KBM-7 (cell line): ENCODE measurements around the gene ZNF134.

Source experiments
- DNase-seq: peaks from one replicate; pipeline ENCODE4 v3.0.0-alpha.2; 2015
- in situ Hi-C: fragments of 300-500 bp; cut with MboI; formaldehyde crosslinking; loops from 2 replicates; pipeline ENCODE4 v1.14.3; 2020; ENCODE audit warnings: low sequenced_read_pairs, low pct_unique_long_range_greater_than_20kb, mixed read lengths

ZNF134 gene

DNA sequence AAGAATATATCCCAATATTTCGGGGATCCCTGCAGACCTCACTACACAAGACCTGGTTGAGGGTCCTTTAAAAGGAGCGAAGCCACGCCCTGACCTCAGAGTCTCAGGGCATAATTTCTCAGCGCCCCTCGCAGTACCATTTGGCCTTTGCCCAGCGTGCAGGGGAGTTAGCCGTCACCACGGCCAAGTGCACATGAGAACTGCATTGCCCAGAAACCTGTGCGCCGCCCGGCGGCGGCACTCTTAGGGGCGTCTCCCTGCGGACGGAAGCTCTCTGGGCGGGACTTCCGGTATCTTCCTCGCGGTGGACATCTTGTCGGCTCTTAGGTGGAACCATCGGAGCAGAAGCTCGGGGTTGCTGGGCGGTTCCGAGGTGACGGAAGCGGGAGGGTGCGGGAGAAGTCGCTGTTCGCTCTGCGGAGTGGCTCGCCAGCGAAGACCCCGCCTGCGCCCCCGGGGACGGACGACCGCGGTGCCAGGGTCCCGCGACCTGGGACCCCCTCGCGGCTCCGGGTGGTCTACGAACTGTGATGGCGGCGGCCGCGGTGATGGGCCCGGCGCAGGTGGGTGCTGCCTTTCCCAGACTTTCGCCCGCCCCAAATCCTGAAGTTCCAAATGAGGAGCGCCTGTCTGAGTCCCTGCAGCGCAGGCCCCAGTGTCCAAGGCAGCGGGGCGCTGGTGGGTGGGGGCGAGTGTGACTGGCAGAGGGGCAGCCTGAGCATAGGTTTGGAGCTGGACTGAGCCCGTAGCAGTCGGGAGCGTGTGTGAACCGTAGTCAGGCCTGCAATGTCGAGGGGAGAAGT lies at the start of gene ZNF134:
Gene ZNF134 (plus strand): TSS at position 302 of the 803 bp plus-strand sequence. CDS start 5,227 bp downstream, outside the sequence.
- in situ Hi-C loops = no loop called here
- DNase-seq = peak; percentile 92

DNA sequence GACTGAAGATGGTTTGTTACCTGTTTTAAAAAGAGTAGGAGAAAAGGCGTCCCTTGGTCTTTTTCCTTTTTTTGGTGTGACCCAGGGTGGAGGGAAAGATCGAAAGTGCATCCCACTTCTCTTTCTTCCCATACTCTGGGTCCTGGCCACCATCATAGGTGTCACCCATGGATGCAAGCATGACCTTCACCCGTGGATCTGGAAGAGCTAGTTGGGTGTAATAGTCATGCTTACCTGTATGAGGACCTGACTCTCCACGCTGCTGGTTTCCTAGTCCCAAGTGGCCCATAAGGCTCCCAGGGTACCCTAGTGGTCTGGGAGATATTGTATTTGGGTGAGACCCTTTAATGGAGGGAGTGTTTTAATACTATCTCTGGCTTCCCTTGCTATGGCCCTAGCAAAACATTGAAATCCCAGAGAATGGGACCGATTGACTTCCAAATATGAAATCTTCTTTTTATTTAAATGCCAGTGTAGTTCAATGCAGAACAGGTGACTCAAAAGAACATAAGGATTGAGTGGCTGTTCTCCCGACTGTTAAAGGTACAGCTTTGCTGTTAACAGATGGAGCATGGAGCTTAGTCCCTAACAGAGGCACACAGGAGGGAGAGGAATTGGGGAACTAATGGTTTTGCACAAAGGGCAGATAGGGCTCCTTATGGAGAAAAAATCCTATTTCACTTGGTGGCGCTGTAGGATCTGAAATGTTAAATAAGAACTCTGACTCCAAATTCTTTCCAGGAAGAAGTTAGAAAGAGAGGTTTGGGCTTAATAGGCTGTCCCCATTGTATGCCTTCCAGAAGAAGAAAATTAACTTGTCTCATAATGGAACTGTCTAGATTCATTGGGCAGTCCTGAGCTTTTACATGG lies 47.4 kb upstream of the ZNF134 start:
- in situ Hi-C loops = no loop called here
- peak; percentile 34 for DNase-seq

DNA sequence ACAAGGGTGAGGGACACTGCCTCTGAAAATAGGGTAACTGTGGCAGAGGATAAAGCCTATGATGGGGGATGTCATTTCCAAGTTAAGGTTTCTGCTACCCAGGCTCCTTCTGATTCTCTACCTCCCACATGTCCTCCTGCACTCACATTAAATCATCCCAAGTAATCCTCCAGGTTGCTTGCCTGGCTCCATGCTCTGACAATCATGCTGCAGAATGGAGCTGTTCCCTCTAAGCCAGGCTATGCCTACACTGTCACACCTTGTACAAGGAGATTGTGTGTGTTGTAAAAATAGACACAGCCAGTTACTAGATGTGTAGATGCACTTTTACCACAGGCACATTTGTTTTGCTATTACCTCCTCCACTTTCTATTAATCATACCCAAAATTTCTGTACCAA lies 43.3 kb upstream of the ZNF134 start:
- in situ Hi-C loops = no loop called here

DNA sequence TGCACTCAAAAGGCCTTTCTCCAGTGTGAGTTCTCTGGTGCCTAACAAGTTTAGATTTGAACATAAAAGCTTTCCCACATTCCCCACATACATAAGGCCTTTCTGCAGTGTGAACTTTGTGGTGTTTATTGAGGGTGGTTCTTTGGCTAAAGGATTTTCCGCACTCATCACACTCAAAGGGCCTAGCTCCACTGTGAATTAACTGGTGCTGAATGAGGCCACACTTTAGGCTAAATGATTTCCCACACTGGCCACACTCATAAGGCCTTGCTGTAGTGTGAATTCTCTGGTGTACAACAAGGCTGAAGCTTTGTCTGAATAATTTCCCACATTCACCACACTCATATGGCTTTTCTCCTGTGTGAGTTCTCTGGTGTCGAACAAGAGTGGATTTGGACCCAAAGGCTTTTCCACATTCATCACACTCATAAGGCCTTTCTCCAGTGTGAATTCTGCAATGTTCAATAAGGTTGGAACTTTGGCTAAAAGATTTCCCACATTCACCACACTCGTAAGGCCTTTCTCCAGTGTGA lies 41.6 kb upstream of the ZNF134 start:
- DNase-seq = no peak
- in situ Hi-C loops = no loop called here

More for the DNA sequence above, 43.3 kb upstream of the ZNF134 start:
- DNase-seq = no peak

DNA sequence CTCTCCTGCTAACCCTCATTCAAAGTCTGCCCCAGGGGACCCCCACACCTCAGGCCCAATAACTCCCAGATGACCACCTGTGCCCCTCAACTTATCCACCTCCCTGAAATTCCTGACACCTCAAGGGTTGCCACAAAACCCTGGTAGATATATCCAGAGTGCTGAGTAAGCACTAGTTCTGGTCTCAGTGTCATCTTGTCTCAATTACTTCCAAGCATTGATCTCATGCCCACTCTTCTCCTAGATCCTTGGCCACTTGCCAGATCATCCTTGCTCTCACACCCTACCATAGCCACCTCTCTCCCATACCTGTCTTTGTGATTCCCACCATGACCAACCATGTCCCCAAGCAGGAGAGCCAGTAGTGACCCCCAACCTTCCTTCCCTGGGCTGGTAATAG lies 37.4 kb upstream of the ZNF134 start:
- no peak for DNase-seq
- in situ Hi-C loops = no loop called here

DNA sequence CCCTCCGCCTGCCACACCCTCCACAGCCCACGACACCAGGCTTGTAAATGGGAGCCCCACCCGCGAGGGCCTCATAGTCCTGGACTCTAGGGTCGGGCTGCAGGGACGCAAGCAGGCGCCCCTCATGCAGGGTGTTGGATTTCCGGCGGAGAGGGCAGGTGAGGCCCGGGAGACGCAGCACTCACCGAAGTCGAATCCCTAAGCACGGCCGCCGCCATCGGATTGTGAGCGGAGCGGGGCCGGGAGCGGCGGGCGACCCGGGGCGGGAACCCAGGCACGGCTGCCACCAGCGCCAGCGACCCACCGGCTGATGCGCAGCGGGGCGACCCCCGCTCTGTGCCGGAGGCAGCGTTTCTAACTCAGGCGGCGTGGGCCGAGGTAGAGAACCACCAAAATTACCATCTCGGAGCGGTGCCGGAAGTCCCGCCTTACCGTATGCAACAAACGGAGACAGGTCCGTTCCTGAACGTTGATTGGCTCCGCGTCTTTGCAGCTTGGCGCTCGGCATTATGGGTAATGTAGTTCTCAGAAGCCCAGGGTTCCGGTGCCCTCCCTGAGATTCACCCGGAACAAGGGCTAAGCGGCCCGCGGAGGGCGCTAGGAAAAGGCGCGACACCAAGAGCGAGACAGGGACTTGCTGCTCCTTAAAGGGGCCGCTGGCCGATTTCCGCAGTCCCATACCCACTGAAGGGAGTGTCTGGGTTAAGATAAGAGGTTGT lies 35.4 kb upstream of the ZNF134 start, which contains the start of gene ZNF416:
Gene ZNF416 (minus strand): TSS at position 425 of the 719 bp plus-strand sequence. CDS start 207 bp downstream, at position 218.
- peak; percentile 98 for DNase-seq
- in situ Hi-C loops = no loop called here

DNA sequence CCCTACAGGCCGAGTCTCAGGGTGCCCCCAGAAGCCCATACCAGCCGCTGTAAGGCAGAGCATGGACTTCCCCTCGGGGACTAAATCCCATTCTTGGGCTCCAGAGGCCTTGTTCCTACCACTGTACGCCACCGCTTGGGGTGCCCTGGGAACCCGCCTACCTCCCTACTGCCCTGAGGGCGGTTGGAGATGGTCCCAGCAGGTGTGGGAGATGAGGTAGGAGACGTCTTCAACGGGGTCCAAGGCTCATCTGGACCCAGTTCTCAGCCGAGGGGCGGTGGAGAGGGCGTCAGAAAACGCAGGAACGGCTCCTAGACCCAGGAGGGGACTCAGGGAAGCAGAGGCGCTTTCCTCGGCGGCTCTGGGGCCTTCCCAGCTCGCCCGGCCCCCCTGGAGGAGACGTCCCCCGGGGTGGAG lies 30.9 kb upstream of the ZNF134 start:
- no peak for DNase-seq
- in situ Hi-C loops = no loop called here

DNA sequence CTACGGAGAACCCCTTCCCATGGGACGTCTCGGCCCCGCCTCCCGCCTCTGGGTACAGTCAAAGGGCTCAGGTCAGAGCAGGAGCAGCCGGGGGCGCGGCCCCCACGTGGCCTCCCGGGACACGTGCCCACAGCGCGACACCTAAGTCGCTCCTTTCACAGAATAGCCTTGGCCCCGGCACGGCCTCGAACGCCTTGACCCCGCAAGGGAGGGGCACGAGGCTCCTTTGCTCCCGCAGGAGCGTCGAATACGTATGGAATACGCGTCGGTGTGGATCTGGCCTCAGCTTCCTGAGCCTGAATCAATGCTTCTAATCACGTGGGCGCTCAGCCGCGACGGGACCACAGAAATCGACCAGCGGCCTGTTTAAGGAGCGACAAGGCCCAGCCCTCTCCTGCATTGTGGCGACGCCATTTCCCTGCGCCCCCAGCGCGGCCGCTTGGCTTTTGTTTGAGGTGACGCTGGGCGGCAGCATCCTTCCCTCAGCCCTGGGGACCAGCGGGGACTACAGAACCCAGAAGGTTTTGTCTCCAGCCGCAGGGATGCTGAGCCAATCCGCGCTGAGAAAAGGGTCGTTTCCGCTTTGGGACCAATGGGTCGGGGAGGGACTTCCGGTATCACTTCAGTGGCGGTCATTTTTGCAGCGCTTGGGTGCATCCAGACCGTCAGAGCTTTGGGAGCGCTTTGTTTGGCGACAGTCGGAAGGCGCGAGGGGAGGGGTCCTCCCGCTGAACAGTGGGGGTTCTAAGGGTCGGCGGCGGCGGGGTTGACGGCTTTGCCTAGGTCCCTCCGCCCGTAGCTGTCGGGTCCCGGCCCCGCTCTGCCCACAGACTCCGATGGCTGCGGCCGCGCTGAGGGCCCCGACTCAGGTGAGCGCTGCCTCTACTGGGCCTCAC lies 30.3 kb upstream of the ZNF134 start, which contains the start of gene ZIK1:
Gene ZIK1 (plus strand): TSS at position 625 of the 896 bp plus-strand sequence. CDS start 212 bp downstream, at position 837.
- in situ Hi-C loops = no loop called here
- no peak for DNase-seq

DNA sequence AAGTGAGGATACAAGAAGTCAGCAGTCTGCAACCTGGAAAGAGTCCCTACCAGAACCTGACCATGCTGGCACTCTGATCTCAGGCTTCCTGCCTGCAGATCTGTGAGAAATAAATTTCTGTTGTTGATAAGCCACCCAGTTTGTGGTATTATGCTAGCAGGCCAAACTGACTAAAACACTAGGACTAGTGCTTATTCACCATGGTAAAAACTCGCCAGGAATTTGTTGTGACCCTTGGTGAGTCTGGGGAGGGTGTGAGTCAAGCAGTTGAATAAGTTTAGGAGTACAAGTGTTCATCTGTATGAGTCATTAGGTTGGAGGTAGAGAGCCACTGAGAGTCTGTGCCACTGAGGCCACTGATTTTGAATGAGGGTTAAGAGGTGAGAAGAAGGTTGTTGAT lies 26.5 kb upstream of the ZNF134 start:
- in situ Hi-C loops = no loop called here
- DNase-seq = no peak

DNA sequence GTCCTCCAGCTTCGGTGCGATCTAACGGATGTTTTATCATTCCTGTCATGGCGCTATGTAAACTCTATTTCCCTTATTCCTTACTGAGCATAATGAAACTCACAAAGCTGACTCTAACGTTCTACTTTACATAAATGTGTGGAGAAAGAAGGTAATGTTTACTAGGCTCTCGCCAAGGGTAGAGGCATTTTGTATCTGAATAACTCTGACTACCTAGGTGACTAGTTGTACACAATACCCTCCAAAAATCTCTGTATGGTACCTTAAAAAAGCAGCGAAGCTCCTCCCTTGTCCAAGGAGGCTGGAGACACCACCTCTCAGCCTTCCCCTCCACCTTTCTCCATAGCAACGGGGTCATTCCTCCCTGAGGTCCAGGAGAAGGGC lies 14.7 kb upstream of the ZNF134 start:
- no peak for DNase-seq
- in situ Hi-C loops = no loop called here

DNA sequence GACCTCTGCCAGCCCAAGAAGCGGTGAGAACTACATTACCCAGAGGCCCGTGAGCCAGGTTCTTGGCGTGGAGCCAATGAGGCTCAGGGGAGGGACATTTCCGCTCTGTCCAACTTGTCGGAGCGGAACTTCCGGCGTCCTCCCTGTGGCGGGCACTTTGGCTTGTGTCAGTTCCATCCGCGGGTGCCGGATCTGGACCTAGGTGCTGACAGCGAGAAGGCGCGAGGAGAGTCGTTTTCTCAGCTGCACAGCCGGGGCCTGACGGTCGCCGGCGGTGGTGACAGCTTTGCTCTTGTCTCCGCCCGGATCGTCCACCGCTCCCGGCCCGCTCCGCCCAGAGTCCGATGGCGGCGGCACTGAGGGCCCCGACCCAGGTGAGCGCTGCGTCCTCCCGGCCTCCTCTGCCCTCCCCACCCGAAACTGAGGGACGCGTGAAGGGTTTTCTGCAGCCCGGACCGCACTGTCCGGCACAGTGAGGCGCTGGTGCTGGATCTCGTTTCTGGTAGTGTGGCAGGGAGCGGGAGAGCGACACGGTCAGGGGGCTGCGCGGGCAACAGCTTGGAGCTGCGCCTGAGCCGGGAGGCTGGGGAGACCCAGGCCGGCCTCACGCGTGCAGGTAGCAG lies 14.2 kb upstream of the ZNF134 start, which contains the start of gene ZNF530:
Gene ZNF530 (plus strand): TSS at position 125 of the 623 bp plus-strand sequence. CDS start 4,461 bp downstream, outside the sequence.
- in situ Hi-C loops = no loop called here
- peak; percentile 91 for DNase-seq

DNA sequence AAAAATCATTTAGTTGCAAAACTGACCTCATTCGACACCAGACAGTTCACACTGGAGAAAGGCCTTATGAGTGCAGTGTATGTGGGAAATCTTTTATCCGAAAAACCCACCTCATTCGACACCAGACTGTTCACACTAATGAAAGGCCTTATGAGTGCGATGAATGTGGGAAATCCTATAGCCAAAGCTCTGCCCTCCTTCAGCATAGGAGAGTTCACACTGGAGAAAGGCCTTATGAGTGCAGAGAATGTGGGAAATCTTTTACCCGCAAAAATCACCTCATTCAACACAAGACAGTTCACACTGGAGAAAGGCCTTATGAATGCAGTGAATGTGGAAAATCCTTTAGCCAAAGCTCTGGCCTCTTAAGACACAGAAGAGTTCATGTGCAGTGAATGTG lies 7.1 kb upstream of the ZNF134 start:
- DNase-seq = no peak
- in situ Hi-C loops = no loop called here

DNA sequence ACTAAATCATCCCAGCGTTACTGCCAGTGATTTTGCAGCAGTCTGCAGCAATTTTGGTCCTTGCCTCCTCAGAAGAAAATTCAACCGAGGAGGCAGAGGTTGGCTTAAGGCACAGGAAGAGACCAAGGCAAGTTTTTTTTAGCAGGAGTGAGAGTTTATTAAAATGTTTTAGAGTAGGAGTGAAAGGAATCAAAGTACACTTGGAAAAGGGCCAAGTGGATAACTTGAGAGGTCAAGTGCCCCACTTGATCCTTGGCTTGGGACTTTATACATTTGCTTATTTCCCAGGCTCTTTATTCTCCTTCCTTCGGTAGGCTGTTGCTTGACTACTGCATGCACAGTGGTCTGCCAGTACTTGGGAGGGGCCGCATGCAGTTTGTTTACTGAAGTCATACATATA lies 2.9 kb upstream of the ZNF134 start:
- DNase-seq = no peak
- in situ Hi-C loops = no loop called here

DNA sequence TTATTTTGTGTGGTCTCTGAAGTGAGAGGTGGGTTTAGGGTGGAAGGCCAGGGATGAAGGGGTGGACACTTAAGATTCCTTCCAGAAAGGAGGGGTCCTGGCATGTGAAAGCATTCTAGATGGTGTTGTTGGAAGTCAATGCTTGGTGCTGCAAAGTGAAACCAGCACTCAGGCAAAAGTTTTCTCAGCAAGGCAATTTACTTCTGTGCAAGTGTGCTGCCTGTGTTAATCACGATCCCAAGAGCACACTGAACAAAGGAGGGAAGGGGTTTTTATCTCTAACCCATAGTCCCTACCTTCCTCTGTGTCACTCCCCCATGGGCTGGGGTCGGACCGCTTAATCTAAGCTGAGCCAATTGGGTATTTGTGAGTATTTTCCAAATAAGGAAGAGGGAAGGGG lies 1.3 kb downstream of the ZNF134 start:
- in situ Hi-C loops = no loop called here
- no peak for DNase-seq

DNA sequence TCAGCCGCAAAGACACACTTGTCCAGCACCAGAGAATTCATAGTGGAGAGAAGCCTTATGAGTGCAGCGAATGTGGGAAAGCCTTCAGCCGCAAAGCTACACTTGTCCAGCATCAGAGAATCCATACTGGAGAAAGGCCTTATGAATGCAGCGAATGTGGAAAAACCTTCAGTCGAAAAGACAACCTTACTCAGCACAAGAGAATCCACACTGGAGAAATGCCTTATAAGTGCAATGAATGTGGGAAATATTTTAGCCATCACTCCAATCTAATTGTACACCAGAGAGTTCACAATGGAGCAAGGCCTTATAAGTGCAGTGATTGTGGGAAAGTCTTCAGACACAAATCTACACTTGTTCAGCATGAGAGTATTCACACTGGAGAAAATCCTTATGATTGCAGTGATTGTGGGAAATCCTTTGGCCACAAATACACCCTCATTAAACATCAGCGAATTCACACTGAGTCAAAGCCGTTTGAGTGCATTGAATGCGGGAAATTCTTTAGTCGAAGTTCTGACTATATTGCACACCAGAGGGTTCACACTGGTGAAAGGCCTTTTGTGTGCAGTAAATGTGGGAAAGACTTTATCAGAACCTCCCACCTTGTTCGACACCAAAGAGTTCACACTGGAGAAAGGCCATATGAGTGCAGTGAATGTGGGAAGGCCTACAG lies 6.8 kb downstream of the ZNF134 start:
- peak; percentile 27 for DNase-seq
- in situ Hi-C loops = no loop called here

DNA sequence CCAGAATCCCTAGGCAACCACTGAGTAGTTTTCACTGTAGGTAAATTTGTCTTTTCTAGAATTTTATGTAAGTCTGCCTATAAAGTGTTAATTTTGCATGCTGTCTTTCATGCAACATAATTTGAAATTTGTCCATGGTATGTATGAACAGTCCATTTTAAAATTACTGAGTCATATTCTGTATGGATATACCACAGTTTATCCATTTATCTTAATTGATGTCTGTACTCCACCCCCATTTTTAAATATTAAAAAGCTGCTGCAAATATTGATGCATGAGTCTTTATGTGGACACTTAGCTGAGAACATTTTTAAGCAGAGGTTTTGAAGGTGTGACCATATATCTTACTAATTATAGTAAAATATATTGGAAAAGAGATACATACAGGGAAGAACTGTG lies 9.0 kb downstream of the ZNF134 start:
- in situ Hi-C loops = no loop called here

More for the DNA sequence above, 9.0 kb downstream of the ZNF134 start:
- no peak for DNase-seq
